ENCODE measurements around the gene FBXO5.

DNA sequence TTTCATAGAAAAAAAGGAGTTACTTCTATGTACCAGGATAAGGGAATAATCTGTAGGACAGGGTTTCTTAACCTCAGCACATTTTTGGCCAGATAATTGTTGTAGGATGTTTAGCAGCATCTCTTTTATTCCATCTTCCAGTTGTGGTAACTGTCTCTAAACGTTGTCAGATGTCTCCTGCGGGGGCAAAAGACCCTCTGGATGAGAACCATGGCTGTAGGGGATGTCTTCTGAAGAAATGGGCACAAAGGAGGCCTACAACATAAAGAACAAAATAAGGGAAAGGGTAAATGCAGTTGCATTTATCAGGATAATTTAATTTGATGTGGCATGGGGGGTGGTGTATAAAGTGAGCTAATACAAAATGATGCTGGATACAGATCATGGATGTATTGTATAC is 4.1 kb upstream of the FBXO5 start:
- TF ChIP-seq CTCF (IDR thresholded peaks at IDR 0.05): no peak
- TF ChIP-seq POLR2A (IDR thresholded peaks at IDR 0.05): no peak
- TF ChIP-seq EP300 (IDR thresholded peaks at IDR 0.05): no peak
